PC-9 (cell line): ENCODE data around the gene KCNQ5. TPM values are rescaled to one million over a fixed set of nuclear protein-coding genes. Genes with fewer than 3 reads are reported as not detected.

Experiments used
- BruUV-seq: library from RNA; stranded (reverse); fragments of 400-500 nt; replicated peaks from 2 replicates; lab custom pipeline; 2021; lab: Mats Ljungman, UMichigan
- CTCF ChIA-PET: fragments of 300-600 bp; sonication (Branson Sonifier 250); formaldehyde crosslinking; loops from one replicate; lab custom pipeline; 2022; ENCODE audit warnings: antibody characterized with exemption; lab: Charles Lee
- POLR2A ChIA-PET: fragments of 300-600 bp; sonication (Branson Sonifier 250); formaldehyde crosslinking; loops from one replicate; lab custom pipeline; 2022; ENCODE audit warnings: antibody characterized with exemption; ENCODE audit not compliant: unreplicated experiment; lab: Charles Lee
- DNase-seq, 2 experiments: peaks; one replicate each; pipeline versions ENCODE4 v3.0.0 to v3.0.0-alpha.2; 2015 to 2022; ENCODE audit warnings: mixed read lengths in 1 of 2
- H2AFZ ChIP-seq: fragments of 200-600 bp; sonication (generic); 2 replicates; pipeline ENCODE4 v1.8.1; 2017; ENCODE audit warnings: antibody characterized with exemption
- H3F3A ChIP-seq: fragments of 200-600 bp; sonication (generic); 2 replicates; pipeline ENCODE4 v1.8.1; 2017; ENCODE audit warnings: antibody characterized with exemption, mild to moderate bottlenecking, low read depth; ENCODE audit not compliant: insufficient read depth
- H3K27ac ChIP-seq: fragments of 200-600 bp; sonication (generic); 2 replicates; pipeline ENCODE4 v1.6.1; 2016; ENCODE audit warnings: mixed run types
- H3K27me3 ChIP-seq: fragments of 200-600 bp; sonication (generic); 2 replicates; pipeline ENCODE4 v1.6.1; 2016; ENCODE audit warnings: low read depth, mixed run types; ENCODE audit not compliant: insufficient read depth
- H3K36me3 ChIP-seq: fragments of 200-600 bp; sonication (generic); 2 replicates; pipeline ENCODE4 v1.6.1; 2016; ENCODE audit warnings: low read depth, mixed run types
- H3K4me1 ChIP-seq: fragments of 200-600 bp; sonication (generic); replicated peaks from 2 replicates; pipeline ENCODE4 v1.6.1; 2016; ENCODE audit warnings: mixed run types; ENCODE audit not compliant: insufficient read depth
- H3K4me2 ChIP-seq: fragments of 200-600 bp; sonication (generic); 2 replicates; pipeline ENCODE4 v1.6.1; 2017; ENCODE audit warnings: mixed run types
- H3K4me3 ChIP-seq: fragments of 200-600 bp; sonication (generic); 2 replicates; pipeline ENCODE4 v1.6.1; 2016; ENCODE audit warnings: mixed run types
- H3K79me2 ChIP-seq: fragments of 200-600 bp; sonication (generic); 2 replicates; pipeline ENCODE4 v1.6.1; 2017; ENCODE audit warnings: low read depth, mixed run types
- H3K9me2 ChIP-seq: fragments of 200-600 bp; sonication (generic); 2 replicates; pipeline ENCODE4 v1.8.1; 2017; ENCODE audit warnings: mild to moderate bottlenecking; ENCODE audit not compliant: insufficient read depth
- H3K9me3 ChIP-seq: fragments of 200-600 bp; sonication (generic); 2 replicates; pipeline ENCODE4 v1.8.1; 2016; ENCODE audit warnings: low read depth; ENCODE audit not compliant: insufficient read depth
- H4K20me1 ChIP-seq: fragments of 200-600 bp; sonication (generic); 2 replicates; pipeline ENCODE4 v1.8.1; 2017; ENCODE audit not compliant: insufficient read depth
- CTCF ChIP-seq: fragments of 200-600 bp; sonication (generic); conservative IDR thresholded peaks from 2 replicates; pipeline ENCODE4 v1.6.1; 2017; ENCODE audit warnings: mixed run types, antibody characterized with exemption, mild to moderate bottlenecking, moderate library complexity
- EZH2 ChIP-seq: fragments of 200-600 bp; sonication (generic); IDR thresholded peaks from 2 replicates; pipeline ENCODE4 v1.8.0; 2017; ENCODE audit warnings: antibody characterized with exemption, low read depth
- intact Hi-C: fragments of 100-400 bp; cut with micrococcal nuclease; formaldehyde crosslinking; loops from one replicate; pipeline ENCODE4 v1.10.0; 2022; ENCODE audit not compliant: unreplicated experiment
- total RNA-seq: library from RNA; stranded (reverse); gene quantifications from 2 replicates; pipeline ENCODE4 v1.2.3, GENCODE V29; 2021

KCNQ5 gene
- total RNA-seq, 1 experiment from 2014 or later = 0.20 TPM

- ChIA-PET POLR2A (no interaction called here), CTCF (no interaction called here)
- no TSS peak for BruUV-seq
- Histone ChIP-seq H3K9me2 (no peaks in the 10 kb centered on the region), H3K4me2 (no peak overlapping the region), H4K20me1 (no peaks in the 10 kb centered on the region), H3K36me3 (no peaks in the 10 kb centered on the region), H2AFZ (no peak overlapping the region), H3K4me1 (peaks cover 22% of the 10 kb centered on the region), H3K4me3 (no peak overlapping the region), H3K27me3 (no peaks in the 10 kb centered on the region), H3F3A (no peaks in the 10 kb centered on the region), H3K79me2 (no peaks in the 10 kb centered on the region), H3K9me3 (no peaks in the 10 kb centered on the region; the same call in 1 of the 2 replicates), H3K27ac (no peak overlapping the region)
- intact Hi-C loops = no loop called here
- TF ChIP-seq EZH2 (no peak), CTCF (no peak)
- no peak for DNase-seq
Observed at GRCh38 chr6:72651174-72651573, 29.3 kb downstream of the KCNQ5 start.

- Histone ChIP-seq H3K4me1 (peaks cover 22% of the 10 kb centered on the region), H3K4me2 (no peak overlapping the region), H3K9me2 (no peaks in the 10 kb centered on the region), H3K4me3 (no peak overlapping the region), H3K79me2 (no peaks in the 10 kb centered on the region), H3K9me3 (no peaks in the 10 kb centered on the region; the same call in 1 of the 2 replicates), H3K36me3 (no peaks in the 10 kb centered on the region), H3K27me3 (no peaks in the 10 kb centered on the region), H2AFZ (no peak overlapping the region), H4K20me1 (no peaks in the 10 kb centered on the region), H3F3A (no peaks in the 10 kb centered on the region), H3K27ac (no peak overlapping the region)
- ChIA-PET CTCF (no interaction called here), POLR2A (no interaction called here)
- BruUV-seq = no TSS peak
- no peak for DNase-seq
- intact Hi-C loops = no loop called here
- TF ChIP-seq EZH2 (no peak), CTCF (no peak)
Observed at GRCh38 chr6:72651967-72652956, 30.4 kb downstream of the KCNQ5 start.

GRCh38 chr6:72653026-72653425, 31.2 kb downstream of the KCNQ5 start:
- Histone ChIP-seq H4K20me1 (no peaks in the 10 kb centered on the region), H2AFZ (no peak overlapping the region), H3K27ac (no peak overlapping the region), H3K4me3 (no peak overlapping the region), H3F3A (no peaks in the 10 kb centered on the region), H3K36me3 (no peaks in the 10 kb centered on the region), H3K9me2 (no peaks in the 10 kb centered on the region), H3K27me3 (no peaks in the 10 kb centered on the region), H3K4me1 (peaks cover 22% of the 10 kb centered on the region), H3K79me2 (no peaks in the 10 kb centered on the region), H3K4me2 (no peak overlapping the region), H3K9me3 (no peaks in the 10 kb centered on the region; the same call in 1 of the 2 replicates)
- ChIA-PET POLR2A (no interaction called here), CTCF (no interaction called here)
- no TSS peak for BruUV-seq
- TF ChIP-seq CTCF (no peak), EZH2 (no peak)
- intact Hi-C loops = no loop called here
- DNase-seq = no peak
